GM23248 (cell line): Measurements from ENCODE around the gene CDK13.

ENCODE experiments used
- EZH2 ChIP-seq: fragments of 200-600 bp; sonication (generic); IDR thresholded peaks from 2 replicates; pipeline ENCODE4 v1.6.1; 2018; ENCODE audit warnings: antibody characterized with exemption, mild to moderate bottlenecking; ENCODE audit not compliant: insufficient read depth, poor library complexity, severe bottlenecking
- EZH2phosphoT487 ChIP-seq: fragments of 200-600 bp; sonication (generic); IDR thresholded peaks from 2 replicates; pipeline ENCODE4 v1.6.1; 2018; ENCODE audit warnings: antibody characterized with exemption, moderate library complexity, mild to moderate bottlenecking, low read depth; ENCODE audit not compliant: insufficient read depth

- TF ChIP-seq EZH2 (no peak), EZH2phosphoT487 (no peak)
Measured at GRCh38 chr7:39973801-39974200, 23.7 kb downstream of the CDK13 start.
